CD4-positive, alpha-beta T cell treated with Interleukin-1 beta for 1 hour (primary cell): ENCODE data around the gene ARHGEF7.
"Not testable (repeated sequence)": the region's sequence is repeated elsewhere in the genome, so short reads cannot be mapped to it uniquely, and the experiment has no call there.

Source experiments
- DNase-seq, 2 donors: peaks; one replicate each; pipeline ENCODE4 v3.0.0-alpha.2; 2020 to 2022

Gene ARHGEF7, protein sequence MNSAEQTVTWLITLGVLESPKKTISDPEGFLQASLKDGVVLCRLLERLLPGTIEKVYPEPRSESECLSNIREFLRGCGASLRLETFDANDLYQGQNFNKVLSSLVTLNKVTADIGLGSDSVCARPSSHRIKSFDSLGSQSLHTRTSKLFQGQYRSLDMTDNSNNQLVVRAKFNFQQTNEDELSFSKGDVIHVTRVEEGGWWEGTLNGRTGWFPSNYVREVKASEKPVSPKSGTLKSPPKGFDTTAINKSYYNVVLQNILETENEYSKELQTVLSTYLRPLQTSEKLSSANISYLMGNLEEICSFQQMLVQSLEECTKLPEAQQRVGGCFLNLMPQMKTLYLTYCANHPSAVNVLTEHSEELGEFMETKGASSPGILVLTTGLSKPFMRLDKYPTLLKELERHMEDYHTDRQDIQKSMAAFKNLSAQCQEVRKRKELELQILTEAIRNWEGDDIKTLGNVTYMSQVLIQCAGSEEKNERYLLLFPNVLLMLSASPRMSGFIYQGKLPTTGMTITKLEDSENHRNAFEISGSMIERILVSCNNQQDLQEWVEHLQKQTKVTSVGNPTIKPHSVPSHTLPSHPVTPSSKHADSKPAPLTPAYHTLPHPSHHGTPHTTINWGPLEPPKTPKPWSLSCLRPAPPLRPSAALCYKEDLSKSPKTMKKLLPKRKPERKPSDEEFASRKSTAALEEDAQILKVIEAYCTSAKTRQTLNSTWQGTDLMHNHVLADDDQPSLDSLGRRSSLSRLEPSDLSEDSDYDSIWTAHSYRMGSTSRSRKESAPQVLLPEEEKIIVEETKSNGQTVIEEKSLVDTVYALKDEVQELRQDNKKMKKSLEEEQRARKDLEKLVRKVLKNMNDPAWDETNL

DNA sequence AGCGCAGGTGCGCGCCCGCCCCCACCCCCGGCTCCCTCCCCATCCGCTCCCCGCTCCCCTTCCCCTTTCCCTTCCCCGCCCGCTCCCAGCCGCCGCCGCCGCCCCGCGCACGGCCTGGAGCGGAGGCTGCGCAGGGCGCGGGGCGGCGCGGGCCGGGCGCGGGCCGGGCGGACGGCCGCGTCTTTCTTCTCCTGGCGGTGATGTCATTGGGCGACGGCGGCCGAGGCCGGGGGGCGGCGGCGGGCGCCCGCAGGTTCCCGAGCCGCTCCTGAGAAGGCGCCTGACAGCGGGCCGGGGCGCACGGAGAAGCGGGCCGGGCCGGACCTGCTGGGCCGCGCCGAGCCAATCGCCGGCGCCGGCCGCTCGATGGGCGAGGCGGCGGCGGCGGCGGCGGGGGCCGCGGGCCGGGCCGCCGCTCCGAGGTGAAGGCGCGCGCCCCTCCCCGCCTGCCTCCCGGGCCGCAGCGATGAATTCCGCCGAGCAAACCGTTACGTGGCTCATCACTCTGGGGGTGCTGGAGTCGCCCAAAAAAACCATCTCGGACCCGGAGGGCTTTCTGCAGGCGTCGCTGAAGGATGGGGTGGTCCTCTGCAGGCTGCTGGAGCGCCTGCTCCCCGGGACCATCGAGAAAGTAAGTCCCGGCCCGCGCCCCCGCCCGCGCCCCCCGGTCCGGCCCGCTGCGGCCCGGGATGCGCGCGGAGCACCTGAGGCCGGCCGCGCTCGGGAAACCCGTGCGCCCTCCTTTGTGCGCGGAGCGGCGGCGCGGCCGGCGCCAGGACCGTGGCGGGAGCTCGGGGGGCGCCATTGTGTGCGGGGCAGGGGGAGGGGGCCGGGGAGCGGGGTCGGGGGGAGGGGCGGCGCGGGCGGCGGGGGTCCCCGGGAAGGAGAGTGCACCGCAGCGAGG, at the start of gene ARHGEF7:
ARHGEF7 (plus strand) TSS at position 250 of the 904 bp plus-strand sequence; CDS start at position 467, 217 bp downstream.
- no peak for DNase-seq

DNA sequence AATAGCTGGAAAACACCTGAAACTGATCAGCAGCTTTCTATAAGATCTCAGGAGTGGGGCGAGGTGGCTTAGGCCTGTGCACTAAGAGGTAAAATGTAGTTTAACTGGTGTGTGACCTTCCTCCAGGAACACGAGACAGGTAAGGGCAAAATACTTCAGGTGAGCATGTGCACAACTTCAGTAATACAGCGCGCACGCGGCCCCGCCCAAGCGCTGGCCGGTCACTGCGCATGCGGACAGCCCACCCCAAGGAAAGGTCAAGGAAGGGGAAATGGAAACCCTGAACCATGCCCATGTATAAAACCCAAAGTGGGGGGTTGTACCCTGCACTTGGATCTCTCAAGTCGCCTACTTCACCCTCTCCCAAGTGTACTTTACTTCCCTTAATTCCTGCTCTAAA, 49.4 kb upstream of the ARHGEF7 start:
- DNase-seq: no peak

DNA sequence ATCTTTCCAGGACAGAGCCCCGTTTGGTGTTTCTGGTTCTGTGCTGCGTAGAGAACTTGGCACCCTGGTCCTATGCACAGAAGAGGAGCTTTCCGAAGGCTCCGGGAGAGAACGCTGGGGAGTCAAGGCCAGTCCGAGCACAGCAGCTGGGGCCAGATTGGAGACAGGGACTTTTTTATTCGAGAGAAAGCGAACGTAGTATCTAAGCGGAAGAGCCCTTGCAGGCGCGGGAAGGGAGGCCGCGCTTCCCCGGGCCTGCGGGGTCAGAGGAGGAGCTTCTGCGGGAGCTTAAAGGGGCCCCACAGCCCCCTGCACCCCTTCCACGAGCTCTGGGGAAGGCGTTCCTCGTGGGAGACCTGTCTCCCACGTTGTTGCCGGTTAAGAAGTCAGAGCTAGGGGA, 48.6 kb upstream of the ARHGEF7 start:
- DNase-seq: no peak

DNA sequence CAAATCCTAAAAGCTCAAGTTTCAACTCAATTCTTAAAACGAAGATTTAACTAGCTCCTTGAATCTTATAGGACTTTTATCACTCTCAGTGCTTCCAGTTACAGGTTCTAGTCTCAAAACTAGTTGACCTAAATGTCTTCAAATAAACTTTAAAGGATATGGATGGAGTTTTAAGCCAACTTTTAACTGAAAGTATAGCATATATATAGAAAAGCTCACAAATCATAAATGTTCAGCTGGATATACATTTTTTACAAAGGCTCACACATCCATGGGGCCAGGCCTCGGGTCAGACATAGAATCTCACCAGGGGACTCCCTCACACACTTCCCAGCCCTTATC, 47.1 kb upstream of the ARHGEF7 start:
- DNase-seq: no peak

DNA sequence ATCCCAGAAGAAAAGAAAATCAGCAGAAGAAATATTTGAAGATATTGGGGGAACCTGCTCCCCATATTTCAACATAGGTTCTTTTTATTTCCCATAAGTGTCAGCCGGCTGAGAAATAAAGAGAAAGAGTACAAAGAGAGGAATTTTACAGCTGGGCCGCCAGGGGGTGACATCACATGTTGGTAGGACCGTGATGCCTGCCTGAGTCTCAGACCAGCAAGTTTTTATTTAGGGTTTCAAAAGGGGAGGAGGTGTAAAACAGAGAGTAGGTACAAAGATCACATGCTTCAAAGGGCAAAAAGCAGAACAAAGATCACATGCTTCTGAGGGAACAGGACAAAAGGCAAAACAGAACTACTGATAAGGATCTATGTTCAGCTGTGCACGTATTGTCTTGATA, 44.0 kb upstream of the ARHGEF7 start:
- not testable (repeated sequence) for DNase-seq

DNA sequence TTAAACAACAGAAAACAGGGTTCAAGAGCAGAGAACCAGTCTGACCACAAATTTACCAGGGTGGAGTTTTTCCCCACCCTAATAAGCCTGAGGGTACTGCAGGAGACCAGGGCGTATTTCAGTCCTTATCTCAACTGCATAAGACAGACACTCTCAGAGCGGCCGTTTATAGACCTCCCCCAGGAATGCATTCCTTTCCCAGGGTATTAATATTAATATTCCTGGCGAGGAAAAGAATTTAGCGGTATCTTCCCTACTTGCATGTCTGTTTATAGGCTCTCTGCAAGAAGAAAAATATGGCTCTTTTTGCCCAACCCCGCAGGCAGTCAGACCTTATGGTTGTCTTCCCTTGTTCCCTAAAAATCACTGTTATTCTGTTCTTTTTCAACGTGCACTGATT, 43.6 kb upstream of the ARHGEF7 start:
- DNase-seq: not testable (repeated sequence)

DNA sequence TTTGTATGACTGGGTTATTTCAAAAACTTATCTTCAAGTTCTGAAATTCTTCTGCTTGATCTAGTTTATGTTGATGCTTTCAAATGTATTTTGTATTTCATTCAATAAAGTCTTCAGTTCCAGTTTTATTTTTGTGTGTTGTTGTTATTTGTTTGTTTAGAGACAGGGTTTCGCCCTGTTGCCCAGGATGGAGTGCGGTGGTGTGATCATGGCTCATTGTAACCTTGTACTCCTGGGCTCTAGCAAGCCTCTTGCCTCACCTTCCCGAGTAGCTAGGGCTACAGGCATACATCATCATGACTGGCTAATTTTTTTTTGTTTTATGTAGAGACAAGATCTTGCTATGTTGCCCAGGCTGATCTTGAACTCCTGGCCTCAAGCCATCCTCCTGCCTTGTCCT, 40.3 kb upstream of the ARHGEF7 start:
- DNase-seq: no peak

DNA sequence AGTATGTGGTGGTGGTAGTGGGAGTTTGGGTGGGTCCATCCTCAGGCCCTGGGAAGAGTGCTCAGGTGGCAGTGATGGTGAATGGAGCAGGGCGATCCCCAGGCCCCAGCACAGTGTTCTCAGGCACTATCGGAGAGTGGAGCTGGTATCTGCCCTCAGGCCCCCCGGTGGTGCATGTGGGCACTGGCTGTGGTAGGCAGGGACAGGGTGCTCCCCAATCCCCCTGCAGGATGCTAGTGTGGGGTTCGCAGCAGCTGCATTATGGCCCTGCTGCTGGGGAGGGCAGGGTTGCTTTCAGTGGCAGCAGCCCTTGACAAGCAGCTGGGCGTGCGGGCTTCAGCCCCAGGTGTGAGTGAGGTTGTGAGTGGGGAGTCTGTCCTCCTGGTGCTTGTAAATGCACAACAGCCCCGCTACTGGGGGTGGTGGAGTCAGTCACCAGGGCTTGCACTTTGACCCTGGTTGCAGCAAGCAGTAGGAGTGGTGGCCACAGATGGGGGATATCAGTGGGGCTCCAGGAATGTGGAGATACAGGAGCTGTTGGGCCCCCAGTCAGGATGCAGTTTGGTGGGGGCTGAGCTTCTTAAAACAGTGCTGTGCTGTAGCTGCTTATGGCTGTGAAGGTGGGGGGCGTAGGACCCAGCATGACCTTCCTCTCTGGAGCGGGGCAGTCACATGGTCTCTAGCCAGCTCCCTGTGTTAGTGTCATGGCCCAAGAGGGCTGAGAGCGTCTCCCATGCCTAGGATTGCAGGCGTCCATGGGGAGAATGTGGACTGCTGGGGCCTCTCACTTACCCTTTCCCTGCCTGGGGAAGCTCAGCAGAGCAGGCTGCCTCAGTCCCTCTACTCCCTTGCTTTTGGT, 38.7 kb upstream of the ARHGEF7 start:
- no peak for DNase-seq

DNA sequence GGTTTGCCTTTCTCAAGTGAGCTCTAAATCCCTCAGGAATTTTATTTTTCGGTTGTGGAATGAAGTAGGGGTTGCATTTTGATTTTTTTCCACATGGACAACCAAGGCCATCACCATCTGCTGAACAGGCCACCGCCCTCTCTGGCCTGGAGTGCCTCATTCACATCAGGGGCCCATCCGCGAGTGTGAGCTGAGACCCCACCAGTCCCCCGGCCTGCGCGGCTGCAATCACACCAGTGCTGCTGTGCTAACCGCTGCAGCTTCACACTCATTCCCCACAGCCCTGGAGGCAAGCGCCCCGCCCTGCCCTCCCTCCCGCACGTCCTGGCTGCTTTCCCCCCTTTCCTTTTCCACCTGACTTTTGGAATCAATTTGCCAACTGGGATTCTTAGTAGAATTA, 35.7 kb upstream of the ARHGEF7 start:
- no peak for DNase-seq

DNA sequence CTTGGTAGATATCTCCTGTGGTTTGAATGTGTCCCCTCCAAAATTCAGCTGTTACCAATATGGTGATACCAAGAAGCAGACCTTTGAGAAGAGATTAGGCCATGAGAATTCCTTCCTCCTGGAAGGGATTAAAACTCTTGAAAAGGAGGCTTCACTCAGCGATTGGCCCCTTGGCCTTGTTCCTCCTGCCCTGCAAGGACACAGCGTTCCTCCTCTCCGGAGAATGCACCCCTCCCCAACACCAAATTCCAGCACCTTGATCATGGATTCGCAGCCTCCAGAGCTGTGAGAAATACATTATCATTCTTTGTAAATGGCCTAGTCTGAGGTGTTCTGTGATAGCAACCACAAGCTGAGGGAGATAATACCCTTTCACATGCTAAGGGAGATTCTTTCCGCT, 34.5 kb upstream of the ARHGEF7 start:
- no peak for DNase-seq

DNA sequence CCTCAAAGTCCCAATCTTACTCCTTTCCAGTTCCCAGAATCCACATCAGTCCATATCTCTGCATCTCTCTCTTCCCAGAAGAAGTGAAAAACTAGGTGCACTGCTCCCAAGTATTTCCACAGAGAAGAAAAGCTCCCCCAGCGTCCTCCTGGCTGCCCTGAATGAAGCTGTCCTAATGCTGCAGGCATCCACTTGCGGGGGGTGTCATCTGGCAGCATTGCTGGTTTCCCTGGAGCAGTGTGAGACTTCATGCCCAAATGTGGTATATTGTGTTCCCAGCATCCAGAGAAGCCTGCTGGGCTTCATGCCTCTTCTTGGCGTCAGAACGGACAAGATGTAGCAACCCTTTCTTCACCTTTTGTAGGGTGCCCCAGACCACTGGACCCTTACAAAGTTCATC, 32.9 kb upstream of the ARHGEF7 start:
- no peak for DNase-seq

DNA sequence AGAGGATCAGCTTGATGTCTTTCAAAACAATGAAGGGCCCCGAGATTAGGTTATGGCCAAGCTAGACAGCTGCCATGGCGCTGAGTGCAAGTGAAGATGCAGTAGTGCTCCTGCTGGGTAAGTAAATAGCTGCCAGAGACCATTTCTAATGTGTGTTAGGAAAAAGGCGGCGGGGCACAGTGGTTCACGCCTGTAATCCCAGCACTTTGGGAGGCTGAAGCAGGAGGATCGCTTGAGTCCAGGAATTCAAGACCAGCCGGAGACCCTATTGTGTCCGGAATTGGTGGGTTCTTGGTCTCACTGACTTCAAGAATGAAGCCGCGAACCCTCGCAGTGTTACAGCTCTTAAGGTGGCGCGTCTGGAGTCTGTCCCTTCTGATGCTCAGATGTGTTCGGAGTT, 32.3 kb upstream of the ARHGEF7 start:
- not testable (repeated sequence) for DNase-seq

DNA sequence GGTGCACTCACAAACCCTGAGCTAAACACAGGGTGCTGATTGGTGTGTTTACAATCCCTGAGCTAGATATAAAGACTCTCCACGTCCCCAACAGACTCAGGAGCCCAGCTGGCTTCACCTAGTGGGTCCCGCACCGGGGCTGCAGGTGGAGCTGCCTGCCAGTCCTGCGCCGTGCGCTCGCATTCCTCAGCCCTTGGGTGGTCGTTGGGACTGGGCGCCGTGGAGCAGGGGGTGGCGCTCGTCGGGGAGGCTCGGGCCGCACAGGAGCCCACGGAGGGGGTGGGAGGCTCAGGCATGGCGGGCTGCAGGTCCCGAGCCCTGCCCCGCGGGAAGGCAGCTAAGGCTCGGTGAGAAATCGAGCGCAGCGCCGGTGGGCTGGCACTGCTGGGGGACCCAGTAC, 31.4 kb upstream of the ARHGEF7 start:
- DNase-seq: not testable (repeated sequence)

DNA sequence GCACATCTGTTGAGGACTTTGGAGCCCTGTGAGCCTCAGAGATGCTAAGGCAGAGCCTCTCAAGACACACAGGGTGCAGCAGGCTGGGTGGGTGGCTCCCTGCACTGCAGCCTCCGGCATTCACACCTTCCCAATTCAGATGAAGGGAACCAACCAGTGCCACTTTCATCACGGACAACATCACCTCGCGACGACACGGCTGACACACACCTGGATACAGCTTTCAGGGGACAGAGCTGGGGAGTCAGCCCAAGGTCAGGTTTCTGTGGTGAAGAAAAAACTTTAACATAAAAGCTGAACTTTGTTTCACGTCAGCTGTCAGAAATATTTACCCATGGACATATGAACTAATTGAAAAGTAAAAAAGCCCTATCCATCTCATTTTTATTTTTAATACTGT, 24.9 kb upstream of the ARHGEF7 start:
- DNase-seq: no peak

DNA sequence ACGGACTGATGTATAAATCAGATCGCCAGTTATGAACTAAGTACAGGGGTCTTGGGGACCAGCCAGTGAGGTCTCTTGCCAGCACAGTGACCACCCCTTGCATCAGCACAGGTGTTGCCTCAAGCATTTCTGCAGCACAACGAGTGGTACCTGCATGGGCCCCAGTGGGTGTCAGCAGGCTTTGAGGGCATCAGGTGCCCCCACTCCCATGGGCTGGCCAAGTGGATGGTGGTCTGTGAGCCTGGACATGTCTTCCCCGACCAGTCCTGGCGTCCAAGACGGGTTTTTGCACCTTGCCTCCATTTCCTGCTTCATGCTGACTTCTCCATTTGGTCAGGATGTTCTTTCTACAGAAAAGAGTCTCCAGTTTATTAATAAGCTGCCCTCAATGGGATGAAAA, 22.4 kb upstream of the ARHGEF7 start:
- DNase-seq: no peak

DNA sequence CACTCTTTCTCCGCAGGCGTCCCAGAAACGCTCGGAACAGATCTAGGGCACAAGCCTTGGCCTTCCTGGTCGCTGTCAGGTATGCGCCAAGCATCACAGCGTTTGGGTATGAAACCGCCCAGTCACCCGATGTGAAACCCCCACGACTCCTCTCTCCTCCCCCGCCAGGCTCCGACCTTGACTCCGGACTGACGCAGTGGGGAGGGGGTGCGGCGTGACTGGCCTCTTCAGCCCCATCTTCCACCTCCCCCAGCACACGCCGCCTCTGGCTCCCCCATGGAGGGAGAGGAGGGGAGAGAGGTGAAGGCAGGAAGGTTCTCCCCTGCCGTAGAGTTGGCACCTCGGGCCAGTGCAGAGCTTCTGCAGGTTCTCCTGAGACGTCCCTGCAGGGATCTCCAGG, 22.0 kb upstream of the ARHGEF7 start:
- no peak for DNase-seq

DNA sequence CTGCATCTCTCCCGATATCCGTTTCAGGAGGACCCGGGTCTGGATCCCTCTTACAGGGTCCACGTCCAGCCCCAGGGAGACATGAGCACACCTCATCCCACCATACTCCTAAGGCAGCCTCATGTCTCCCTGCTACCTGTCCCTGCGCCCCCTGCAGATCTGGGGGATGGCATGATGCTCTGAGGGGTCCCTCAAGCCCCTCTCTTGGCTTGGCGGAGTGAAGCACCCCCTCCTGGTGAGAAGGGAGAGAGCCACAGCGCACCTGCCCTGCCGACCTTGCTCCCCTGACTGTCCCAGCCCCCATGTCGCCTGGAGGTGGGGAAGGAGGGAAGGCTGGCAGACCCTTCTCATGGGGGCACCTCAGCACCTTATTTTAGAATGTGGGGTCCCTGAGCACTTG, 21.5 kb upstream of the ARHGEF7 start:
- DNase-seq: no peak

DNA sequence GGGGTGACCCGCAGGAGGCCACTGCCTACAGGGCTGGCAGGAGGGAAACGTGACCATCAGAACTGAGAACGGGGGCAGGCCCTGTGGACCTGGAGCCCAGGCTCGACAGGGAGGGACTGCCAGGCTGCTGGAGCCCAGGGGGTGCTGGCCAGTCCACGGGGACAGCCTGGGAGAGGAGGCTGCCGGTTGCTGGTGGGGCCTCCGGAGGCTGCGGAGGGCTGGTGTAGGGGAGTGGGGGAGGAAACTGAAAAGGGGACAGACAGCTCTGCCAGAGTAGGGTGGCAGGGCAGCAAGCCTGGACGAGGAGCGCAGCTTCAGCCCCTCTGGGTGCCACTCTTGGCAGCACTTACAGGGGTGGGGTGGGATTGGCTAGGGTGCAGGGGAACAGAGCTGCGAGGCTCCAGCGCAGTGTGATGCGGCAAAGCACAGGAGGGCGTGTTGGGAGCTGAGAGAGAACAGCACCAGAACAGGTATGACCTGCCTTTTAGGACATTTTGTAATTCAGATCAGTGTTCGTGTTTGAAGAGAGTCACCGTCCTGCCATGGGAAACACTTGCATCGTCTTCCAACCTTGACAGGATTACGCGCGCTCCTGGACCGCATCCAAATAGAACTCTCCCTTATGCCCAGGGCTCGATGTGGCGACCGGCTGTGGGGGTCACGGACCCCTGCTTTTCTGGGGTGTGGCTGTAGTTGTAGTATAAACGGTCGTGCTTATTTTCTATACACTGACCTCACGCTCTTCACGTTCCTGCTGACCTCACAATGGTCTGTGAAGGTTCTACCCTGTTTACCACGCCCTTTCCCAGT, 19.9 kb upstream of the ARHGEF7 start:
- no peak for DNase-seq

DNA sequence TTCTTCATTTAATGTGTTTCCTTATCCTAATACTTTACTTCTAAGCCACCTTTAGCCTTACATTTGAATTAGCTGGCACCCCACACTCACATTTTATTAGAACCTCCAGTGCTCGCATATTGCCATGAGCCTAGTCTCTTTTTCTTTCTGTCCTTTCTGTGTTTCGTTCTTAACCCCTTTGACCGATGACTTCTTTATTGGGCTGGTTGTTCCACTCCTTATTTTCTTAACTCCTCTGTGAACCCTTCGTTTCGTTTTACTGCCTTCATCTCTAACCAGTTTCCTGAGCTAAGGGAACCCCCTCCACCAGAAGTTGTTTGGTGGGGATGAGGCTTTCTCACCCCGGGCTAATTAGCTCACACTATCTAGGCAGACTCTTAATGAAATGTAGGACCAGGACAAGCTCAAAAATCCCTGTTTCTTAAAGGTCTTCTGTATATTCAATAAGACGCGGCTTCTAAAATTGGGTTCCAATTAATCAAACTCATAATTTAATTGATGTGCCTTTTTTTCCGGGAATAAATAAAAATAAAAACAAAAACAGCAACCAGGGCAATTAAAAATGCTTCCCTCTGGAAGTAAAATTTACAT, 19.1 kb upstream of the ARHGEF7 start:
- DNase-seq: no peak

DNA sequence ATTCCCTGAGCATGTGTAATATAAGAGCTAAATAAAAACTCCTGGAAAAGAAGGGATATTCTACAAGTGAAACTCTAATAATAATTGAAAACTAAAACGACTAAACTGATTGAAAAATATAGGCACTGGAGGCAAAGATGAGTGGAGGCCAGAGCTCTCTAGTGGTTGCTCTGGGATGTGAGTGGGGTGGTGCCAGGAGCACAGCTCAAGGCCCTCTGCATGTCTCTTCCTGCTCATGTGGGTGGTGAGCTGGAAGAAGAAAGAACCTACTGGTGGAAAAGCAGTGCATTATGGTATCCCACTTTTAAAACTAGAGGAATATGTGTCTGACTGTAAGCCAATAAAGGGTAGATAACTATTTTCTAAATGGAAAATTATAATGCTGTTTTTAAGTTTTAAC, 15.8 kb upstream of the ARHGEF7 start:
- DNase-seq: no peak

DNA sequence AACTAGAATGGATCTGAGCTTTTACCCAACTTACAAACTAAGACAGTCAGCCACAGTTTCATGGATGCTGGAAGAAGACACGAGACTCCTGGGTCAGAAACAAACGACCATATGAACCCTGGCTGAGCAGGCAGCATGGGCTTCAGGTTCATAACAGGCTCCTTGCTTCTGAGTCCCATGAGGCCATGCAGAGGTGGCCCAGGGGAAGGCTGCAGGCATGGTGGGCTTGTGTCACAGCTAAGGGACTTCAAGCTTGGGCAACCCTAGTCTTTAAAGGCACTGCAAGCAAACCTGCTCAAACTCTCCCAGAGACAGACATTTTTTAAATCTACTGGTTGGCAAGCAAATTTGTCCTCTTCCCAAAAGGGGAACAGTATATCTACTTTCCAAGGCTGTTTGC, 5.1 kb upstream of the ARHGEF7 start:
- no peak for DNase-seq
